Upper lobe of left lung (tissue), 6 donors: ENCODE results near the gene HPCAL1. TPM values are rescaled to one million over a fixed set of nuclear protein-coding genes. Genes with fewer than 3 reads are reported as not detected.

Experiments
- ATAC-seq, 2 donors: fragments of 200-7000 bp; cut with Tn5 transposase; one replicate each; pipeline ENCODE4 v1.9.1; 2022; ENCODE audit warnings: mild to moderate bottlenecking in 2 of 2, moderate library complexity in 2 of 2; ENCODE audit not compliant: low FRiP score in 2 of 2
- DNase-seq, 2 donors: peaks; one replicate each; pipeline ENCODE4 v3.0.0-alpha.2; 2019 to 2020
- H3K27ac ChIP-seq, 4 donors: fragments of 200-600 bp; sonication (generic); one replicate each; pipeline ENCODE4 v1.5.1; 2016 to 2019
- H3K27me3 ChIP-seq, 4 donors: fragments of 200-600 bp; sonication (generic); one replicate each; pipeline ENCODE4 v1.5.1; 2017 to 2019
- H3K36me3 ChIP-seq, 4 donors: fragments of 200-600 bp; sonication (generic); one replicate each; pipeline ENCODE4 v1.5.1; 2016 to 2019
- H3K4me1 ChIP-seq, 4 donors: fragments of 200-600 bp; sonication (generic); one replicate each; pipeline ENCODE4 v1.5.1; 2018 to 2019
- H3K4me3 ChIP-seq, 4 donors: fragments of 200-600 bp; sonication (generic); one replicate each; pipeline ENCODE4 v1.5.1; 2017 to 2019; ENCODE audit warnings: mild to moderate bottlenecking in 2 of 4, moderate library complexity in 1 of 4
- H3K9me3 ChIP-seq, 4 donors: fragments of 200-600 bp; sonication (generic); one replicate each; pipeline ENCODE4 v1.5.1; 2018 to 2019
- CTCF ChIP-seq, 6 experiments: fragments of 450-650 bp in 4 of 6; fragments of 200-600 bp in 2 of 6; sonication (generic) in 2 of 6; IDR thresholded peaks; one replicate each; pipeline ENCODE4 v1.5.1; 2016 to 2019; ENCODE audit warnings: antibody characterized with exemption in 6 of 6
- EP300 ChIP-seq, 4 donors: sonication (generic); formaldehyde crosslinking; IDR thresholded peaks; one replicate each; pipeline ENCODE4 v1.5.1; 2017; ENCODE audit warnings: antibody characterized with exemption in 4 of 4, control low read depth in 2 of 4
- POLR2A ChIP-seq, 4 donors: fragments of 450-650 bp; IDR thresholded peaks; one replicate each; pipeline ENCODE4 v1.5.1; 2016 to 2017; ENCODE audit warnings: antibody characterized with exemption in 4 of 4, mild to moderate bottlenecking in 2 of 4
- POLR2AphosphoS5 ChIP-seq, 2 donors: sonication (generic); formaldehyde crosslinking; IDR thresholded peaks; one replicate each; pipeline ENCODE4 v1.5.1; 2017; ENCODE audit warnings: antibody characterized with exemption in 2 of 2
- WGBS, 2 donors: methylation state at CpG; one replicate each; pipeline ENCODE4 v1.1.5; 2017 to 2018; 5-methylcytosine and 5-hydroxymethylcytosine counted together
- total RNA-seq, 6 donors: library from RNA; depleted of rRNA in 4 of 6; stranded (reverse); fragments of >200 nt in 4 of 6; gene quantifications; one replicate each; pipeline versions ENCODE4 v1.1.0 to v1.2.1, GENCODE V29; 2016 to 2021
- donor health status: DM: no; HTN: no; CAD: no; lungs with moderate emphysema.
- donor health status: DM: no; HTN: yes; CAD: no; lungs with severe emphysema.

The HPCAL1 gene
- total RNA-seq, 6 donors from 2014 or later: 131 to 481 (median 261) TPM

- TF ChIP-seq POLR2AphosphoS5 (IDR thresholded peaks at IDR 0.05) (no peak), EP300 (IDR thresholded peaks at IDR 0.05) (no peak), CTCF (IDR thresholded peaks at IDR 0.05) (no peak), POLR2A (IDR thresholded peaks at IDR 0.05) (no peak)
- no peaks in the 10 kb centered on the region for H3K27me3 ChIP-seq
- DNase-seq (no peak), ATAC-seq (no peak)
- H3K4me1 ChIP-seq: peaks cover 11 to 15% (median 14%) of the 10 kb centered on the region in 4 donors
- H3K9me3 ChIP-seq: no peaks in the 10 kb centered on the region
- 94 to 96% methylated on average over 6 to 8 of the region's 8 CpGs for WGBS, 2 donors
- peaks cover 9 to 48% (median 38%) of the 10 kb centered on the region in 4 donors for H3K36me3 ChIP-seq
- H3K27ac ChIP-seq: no peak overlapping the region
- H3K4me3 ChIP-seq: no peak overlapping the region
These were observed 125.7 kb downstream of the HPCAL1 start for GRCh38 chr2:10428355-10428754.

GRCh38 chr2:10428924-10429323 is 126.2 kb downstream of the HPCAL1 start:
- H3K9me3 ChIP-seq: no peaks in the 10 kb centered on the region
- peaks cover 9 to 45% (median 35%) of the 10 kb centered on the region in 4 donors for H3K36me3 ChIP-seq
- 91 to 100% methylated on average over 2 to 3 of the region's 3 CpGs for WGBS, 2 donors
- no peak overlapping the region for H3K27ac ChIP-seq
- H3K4me1 ChIP-seq: peaks cover 11 to 15% (median 14%) of the 10 kb centered on the region in 4 donors
- no peak for DNase-seq
- H3K27me3 ChIP-seq: no peaks in the 10 kb centered on the region
- no peak overlapping the region for H3K4me3 ChIP-seq
- TF ChIP-seq POLR2A (IDR thresholded peaks at IDR 0.05) (no peak), EP300 (IDR thresholded peaks at IDR 0.05) (no peak), CTCF (IDR thresholded peaks at IDR 0.05) (no peak), POLR2AphosphoS5 (IDR thresholded peaks at IDR 0.05) (no peak)
- ATAC-seq: no peak

GRCh38 chr2:10430886-10431622 is 128.3 kb downstream of the HPCAL1 start:
- DNase-seq (no peak), ATAC-seq (no peak)
- Histone ChIP-seq H3K36me3 (peaks cover 9 to 24% (median 17%) of the 10 kb centered on the region in 4 donors), H3K27ac (no peak overlapping the region), H3K27me3 (no peaks in the 10 kb centered on the region), H3K4me3 (no peak overlapping the region), H3K4me1 (peaks cover 15 to 23% (median 19%) of the 10 kb centered on the region in 4 donors), H3K9me3 (no peaks in the 10 kb centered on the region)
- 80 to 83% methylated on average over 7 to 8 of the region's 8 CpGs for WGBS, 2 donors
- no peak for TF ChIP-seq EP300 (IDR thresholded peaks at IDR 0.05)
- no peak for TF ChIP-seq POLR2A (IDR thresholded peaks at IDR 0.05)
- no peak for TF ChIP-seq POLR2AphosphoS5 (IDR thresholded peaks at IDR 0.05)
- TF ChIP-seq CTCF (IDR thresholded peaks at IDR 0.05): no peak

- DNase-seq (peak in 1 of 2 donors; percentile 63), ATAC-seq (no peak)
- TF ChIP-seq CTCF (IDR thresholded peaks at IDR 0.05): no peak
- TF ChIP-seq POLR2AphosphoS5 (IDR thresholded peaks at IDR 0.05): no peak
- no peak for TF ChIP-seq EP300 (IDR thresholded peaks at IDR 0.05)
- TF ChIP-seq POLR2A (IDR thresholded peaks at IDR 0.05): no peak
- H3K27ac ChIP-seq: peak overlapping the region in 2 of 4 donors; percentile 36 to 42
- H3K27me3 ChIP-seq: no peaks in the 10 kb centered on the region
- 56 to 67% methylated on average over 4 to 16 of the region's 16 CpGs for WGBS, 2 donors
- no peaks in the 10 kb centered on the region for H3K9me3 ChIP-seq
- peaks cover 15 to 23% (median 19%) of the 10 kb centered on the region in 4 donors for H3K4me1 ChIP-seq
- peak overlapping the region in 3 of 4 donors; percentile 41 to 52 (median 51) for H3K4me3 ChIP-seq
- peaks cover 5 to 16% (median 10%) of the 10 kb centered on the region in 4 donors for H3K36me3 ChIP-seq
These were observed 129.1 kb downstream of the HPCAL1 start for GRCh38 chr2:10431797-10432196.
